ENCODE results near the gene NDUFS6. TPM values are rescaled to one million over a fixed set of nuclear protein-coding genes. Genes with fewer than 3 reads are reported as not detected.

NDUFS6 gene
- total RNA-seq, 6 donors from 2014 or later: 22.9 to 64.6 (median 39.3) TPM

DNA sequence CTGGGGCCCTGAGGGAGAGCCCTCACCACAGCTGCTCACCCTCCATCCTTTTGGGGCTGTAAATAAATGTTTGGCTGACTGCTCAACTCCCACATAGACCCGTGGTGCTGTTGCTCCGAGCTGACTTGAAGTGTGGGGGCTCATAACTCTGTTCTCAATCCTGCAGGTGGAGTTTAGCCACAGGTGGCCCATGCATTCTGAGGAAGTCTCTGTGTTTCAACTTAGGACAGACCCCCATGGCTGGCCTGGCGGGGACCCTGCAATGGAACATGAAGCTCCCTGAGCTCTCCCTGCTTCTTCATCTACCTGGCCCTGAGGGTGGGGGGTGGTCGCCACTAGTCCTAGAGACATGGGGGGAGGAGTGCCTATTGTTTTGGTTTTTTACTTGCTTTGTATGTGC lies 19.7 kb downstream of the NDUFS6 start:
- Histone ChIP-seq H3K4me1 (no peaks in the 10 kb centered on the region), H3K9me3 (no peaks in the 10 kb centered on the region), H3K4me3 (no peak overlapping the region), H3K36me3 (peaks cover 4 to 81% (median 57%) of the 10 kb centered on the region in 4 donors), H3K27ac (no peak overlapping the region), H3K27me3 (no peaks in the 10 kb centered on the region)
- no peak for DNase-seq
- no peak for ATAC-seq (ENCODE audit: low FRiP score in 2 of 2)
- TF ChIP-seq POLR2AphosphoS5 (IDR thresholded peaks at IDR 0.05) (no peak), EP300 (IDR thresholded peaks at IDR 0.05) (no peak), CTCF (IDR thresholded peaks at IDR 0.05) (no peak), POLR2A (IDR thresholded peaks at IDR 0.05) (no peak)
- 94 to 98% methylated on average over 2 to 4 of the region's 4 CpGs for WGBS, 2 donors

GRCh38 chr5:1821862-1822261 lies 20.7 kb downstream of the NDUFS6 start:
- peaks cover 0 to 73% (median 49%) of the 10 kb centered on the region in 4 donors for H3K36me3 ChIP-seq
- no peak overlapping the region for H3K4me3 ChIP-seq
- H3K27me3 ChIP-seq: no peaks in the 10 kb centered on the region
- no peaks in the 10 kb centered on the region for H3K9me3 ChIP-seq
- H3K4me1 ChIP-seq: no peaks in the 10 kb centered on the region
- no peak overlapping the region for H3K27ac ChIP-seq
- TF ChIP-seq CTCF (IDR thresholded peaks at IDR 0.05) (no peak), POLR2AphosphoS5 (IDR thresholded peaks at IDR 0.05) (no peak), EP300 (IDR thresholded peaks at IDR 0.05) (no peak)
- ATAC-seq (ENCODE audit: low FRiP score in 2 of 2): no peak
- WGBS, 2 donors: 94 to 96% methylated on average over 8 of the region's 8 CpGs
- DNase-seq: no peak

- Histone ChIP-seq H3K27ac (no peak overlapping the region), H3K4me3 (no peak overlapping the region), H3K9me3 (no peaks in the 10 kb centered on the region), H3K27me3 (no peaks in the 10 kb centered on the region), H3K36me3 (peaks cover 0 to 59% (median 38%) of the 10 kb centered on the region in 4 donors), H3K4me1 (no peaks in the 10 kb centered on the region)
- TF ChIP-seq EP300 (IDR thresholded peaks at IDR 0.05) (no peak), POLR2AphosphoS5 (IDR thresholded peaks at IDR 0.05) (no peak), CTCF (IDR thresholded peaks at IDR 0.05) (no peak), POLR2A (IDR thresholded peaks at IDR 0.05) (no peak)
- DNase-seq: peak in 1 of 2 donors; percentile 53
- WGBS, 2 donors: 80 to 96% methylated on average over 10 to 12 of the region's 12 CpGs
- no peak for ATAC-seq (ENCODE audit: low FRiP score in 2 of 2)
These were observed 22.3 kb downstream of the NDUFS6 start for GRCh38 chr5:1823381-1824034.

GRCh38 chr5:1824109-1824821 lies 23.1 kb downstream of the NDUFS6 start:
- WGBS, 2 donors: 97 to 98% methylated on average over 8 to 25 of the region's 25 CpGs
- Histone ChIP-seq H3K9me3 (no peaks in the 10 kb centered on the region), H3K36me3 (peaks cover 0 to 53% (median 34%) of the 10 kb centered on the region in 4 donors), H3K27ac (no peak overlapping the region), H3K4me1 (no peaks in the 10 kb centered on the region), H3K27me3 (no peaks in the 10 kb centered on the region), H3K4me3 (no peak overlapping the region)
- DNase-seq (peak in 1 of 2 donors; percentile 74), ATAC-seq (ENCODE audit: low FRiP score in 2 of 2) (no peak)
- TF ChIP-seq CTCF (IDR thresholded peaks at IDR 0.05) (no peak), POLR2AphosphoS5 (IDR thresholded peaks at IDR 0.05) (no peak), EP300 (IDR thresholded peaks at IDR 0.05) (no peak), POLR2A (IDR thresholded peaks at IDR 0.05) (no peak)

Measured in upper lobe of left lung (tissue), 6 donors.